Measurements from ENCODE around the gene LRR1.
"Not testable (repeated sequence)": the region's sequence is repeated elsewhere in the genome, so short reads cannot be mapped to it uniquely, and the experiment has no call there.

Gene LRR1, protein sequence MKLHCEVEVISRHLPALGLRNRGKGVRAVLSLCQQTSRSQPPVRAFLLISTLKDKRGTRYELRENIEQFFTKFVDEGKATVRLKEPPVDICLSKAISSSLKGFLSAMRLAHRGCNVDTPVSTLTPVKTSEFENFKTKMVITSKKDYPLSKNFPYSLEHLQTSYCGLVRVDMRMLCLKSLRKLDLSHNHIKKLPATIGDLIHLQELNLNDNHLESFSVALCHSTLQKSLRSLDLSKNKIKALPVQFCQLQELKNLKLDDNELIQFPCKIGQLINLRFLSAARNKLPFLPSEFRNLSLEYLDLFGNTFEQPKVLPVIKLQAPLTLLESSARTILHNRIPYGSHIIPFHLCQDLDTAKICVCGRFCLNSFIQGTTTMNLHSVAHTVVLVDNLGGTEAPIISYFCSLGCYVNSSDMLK

DNA sequence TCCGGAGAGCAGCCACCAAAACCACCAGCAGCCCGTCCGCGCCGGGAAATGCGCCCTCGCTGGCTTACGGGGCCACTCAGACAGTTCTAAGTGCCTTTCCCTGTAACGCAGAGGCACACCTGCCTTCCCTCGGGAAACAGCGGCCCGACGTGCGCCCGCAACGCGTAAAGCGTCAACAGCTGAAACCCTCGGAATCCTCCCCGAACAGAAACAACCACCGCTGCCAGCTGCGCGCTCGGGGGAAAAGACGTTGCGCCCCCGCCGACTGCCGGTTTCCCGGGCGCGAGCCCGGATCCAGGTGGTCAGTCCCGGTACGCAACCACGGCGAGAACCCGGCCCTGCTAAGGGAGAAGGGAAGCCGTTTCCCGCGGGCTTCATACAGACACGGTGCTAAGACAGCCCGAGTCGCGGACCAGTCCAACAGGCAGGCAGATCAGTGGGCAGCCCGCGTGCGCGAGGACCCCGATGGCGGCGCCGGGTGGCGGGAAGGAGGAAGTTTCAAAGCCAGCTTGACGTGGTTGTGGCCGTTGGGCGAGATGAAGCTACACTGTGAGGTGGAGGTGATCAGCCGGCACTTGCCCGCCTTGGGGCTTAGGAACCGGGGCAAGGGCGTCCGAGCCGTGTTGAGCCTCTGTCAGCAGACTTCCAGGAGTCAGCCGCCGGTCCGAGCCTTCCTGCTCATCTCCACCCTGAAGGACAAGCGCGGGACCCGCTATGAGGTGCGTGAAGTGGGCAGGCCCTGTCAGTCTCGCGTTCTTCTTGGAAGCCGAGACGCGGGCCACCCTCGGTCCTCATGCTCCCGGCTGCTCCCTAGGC is at the start of gene LRR1:
Gene LRR1, plus strand, starts transcription at position 456 of the 816 bp plus-strand sequence. Its CDS starts 81 bp downstream, at position 537.
- peak; percentile 81 for DNase-seq

DNA sequence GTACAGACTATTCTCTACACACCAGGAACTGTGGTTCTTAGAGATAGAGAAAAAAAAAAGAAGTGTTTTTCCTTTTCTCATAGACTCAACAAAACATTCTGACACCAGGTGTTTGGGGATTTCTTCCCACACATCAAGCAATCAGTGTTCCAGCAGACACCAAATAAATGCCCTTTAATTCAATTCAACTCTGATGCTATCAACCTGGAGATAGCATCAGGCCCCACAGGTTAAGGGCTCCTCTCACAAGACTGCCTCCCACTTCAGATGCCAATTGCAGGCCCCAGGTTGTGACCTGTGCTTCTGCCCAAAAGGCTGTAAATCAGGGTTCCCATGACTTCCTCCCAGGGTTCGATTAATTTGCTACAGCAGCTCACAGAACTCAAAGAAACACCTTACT is 49.3 kb upstream of the LRR1 start:
- no peak for DNase-seq

DNA sequence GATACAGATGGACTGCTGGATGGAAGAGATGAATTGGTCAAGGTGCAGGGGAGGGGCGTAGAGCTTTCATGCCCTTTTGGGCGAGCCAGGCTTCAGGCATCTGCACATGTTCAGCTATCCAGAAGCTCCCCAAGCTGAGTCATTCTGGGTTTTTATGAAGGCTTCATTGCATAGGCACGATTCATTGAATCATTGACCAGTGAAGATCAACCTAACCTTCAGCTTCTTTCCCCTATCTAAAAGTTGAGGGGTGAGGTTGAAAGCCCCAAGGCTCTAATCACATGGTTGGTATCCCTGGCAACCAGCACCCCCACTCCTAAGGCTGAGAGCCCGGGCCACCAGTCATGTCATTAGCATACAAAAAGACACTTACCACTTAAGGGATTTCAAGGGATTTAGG is 48.9 kb upstream of the LRR1 start:
- DNase-seq, result no peak

DNA sequence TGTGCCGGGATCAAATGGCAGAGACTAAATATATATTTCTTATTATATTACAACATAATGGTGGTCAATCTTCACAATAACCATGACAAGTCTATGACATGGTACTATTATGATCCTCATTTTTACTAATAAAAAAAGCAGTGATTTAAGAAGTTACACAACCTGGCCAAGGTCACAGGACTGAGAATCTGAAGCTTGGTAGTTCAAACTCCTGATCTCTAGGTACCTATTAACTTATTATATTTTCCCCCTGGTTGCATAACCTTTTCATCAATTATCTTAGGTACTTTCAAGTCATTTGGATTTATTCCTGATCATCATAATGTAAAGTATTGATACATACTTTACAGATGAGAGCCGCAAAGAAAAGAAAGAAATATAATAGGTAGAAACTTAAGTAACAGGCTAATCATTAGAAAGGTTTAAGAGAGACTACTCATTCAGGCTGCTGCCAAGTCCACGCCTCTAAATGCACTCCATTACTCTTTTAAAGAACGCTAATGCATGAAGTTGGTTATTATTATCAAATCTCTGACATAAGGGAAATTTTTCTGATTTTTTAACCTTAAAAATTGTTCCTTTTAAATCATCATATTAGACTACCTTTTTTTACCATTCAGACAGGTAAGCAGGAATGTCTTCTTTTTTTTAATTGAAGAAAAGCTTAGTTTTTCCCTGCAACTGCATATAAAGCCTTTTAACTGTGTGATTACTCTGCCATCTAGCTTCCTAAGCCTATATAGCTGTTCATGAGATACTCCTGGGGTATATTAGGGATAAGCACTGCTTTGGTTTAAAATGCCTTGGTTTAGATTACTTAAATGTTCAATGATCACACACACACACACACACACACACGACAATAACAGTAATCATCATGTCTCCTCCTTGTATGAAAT is 48.2 kb upstream of the LRR1 start:
- DNase-seq, result no peak

DNA sequence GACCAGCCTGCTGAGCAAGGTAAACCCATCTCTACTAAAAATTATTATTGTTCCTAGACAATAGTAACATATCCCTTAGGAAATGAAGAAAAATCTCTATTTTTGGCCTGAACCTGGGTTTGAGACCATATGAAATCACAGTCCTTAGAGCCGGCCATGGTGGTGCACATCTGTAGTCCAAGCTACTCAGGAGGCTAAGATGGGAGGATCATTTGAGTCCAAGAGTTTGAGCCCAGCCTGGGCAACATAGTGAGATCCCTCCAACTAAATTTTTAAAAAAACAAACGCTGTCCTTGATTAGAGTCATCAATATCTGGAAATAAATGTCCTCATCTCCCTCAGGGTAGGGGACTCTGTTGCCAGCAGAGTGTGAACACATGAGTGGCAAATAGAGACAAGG is 47.2 kb upstream of the LRR1 start:
- no peak for DNase-seq

DNA sequence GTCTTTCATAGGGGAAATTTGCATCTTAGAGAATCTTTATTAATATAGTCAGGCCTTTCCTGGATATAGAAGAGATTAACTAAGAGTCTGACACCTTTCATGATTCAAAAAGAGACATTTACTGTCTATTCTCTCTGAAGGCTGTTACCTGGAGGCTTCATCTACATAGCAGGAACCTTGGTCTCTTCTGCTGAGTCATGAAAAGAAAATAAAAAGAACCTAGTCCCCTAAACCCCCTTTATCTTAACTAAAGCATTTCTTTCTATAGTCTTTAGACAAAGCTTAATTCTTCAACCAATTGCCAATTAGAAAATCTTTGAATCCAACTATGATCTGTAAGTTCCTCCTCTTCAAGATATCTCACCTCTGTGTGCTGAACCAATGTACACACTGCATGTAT is 45.6 kb upstream of the LRR1 start:
- no peak for DNase-seq

DNA sequence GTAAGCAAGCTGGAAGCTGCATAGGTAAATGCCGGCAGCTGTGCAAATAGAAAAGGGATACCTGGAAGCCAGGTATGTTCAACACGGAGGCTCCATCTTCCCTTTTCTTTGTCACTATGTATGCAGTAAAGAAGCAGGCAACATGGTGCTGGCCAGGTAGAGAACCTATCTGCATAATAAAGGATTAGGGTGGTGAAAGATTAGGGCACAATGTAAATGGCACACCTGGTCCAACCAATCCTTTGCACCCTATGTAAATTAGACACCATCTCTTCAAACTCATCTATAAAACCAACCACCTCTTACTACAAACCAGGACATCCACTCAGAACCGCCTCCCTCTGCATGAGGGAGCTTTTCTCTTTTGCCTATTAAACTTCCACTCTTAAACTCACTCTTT is 44.8 kb upstream of the LRR1 start:
- no peak for DNase-seq

DNA sequence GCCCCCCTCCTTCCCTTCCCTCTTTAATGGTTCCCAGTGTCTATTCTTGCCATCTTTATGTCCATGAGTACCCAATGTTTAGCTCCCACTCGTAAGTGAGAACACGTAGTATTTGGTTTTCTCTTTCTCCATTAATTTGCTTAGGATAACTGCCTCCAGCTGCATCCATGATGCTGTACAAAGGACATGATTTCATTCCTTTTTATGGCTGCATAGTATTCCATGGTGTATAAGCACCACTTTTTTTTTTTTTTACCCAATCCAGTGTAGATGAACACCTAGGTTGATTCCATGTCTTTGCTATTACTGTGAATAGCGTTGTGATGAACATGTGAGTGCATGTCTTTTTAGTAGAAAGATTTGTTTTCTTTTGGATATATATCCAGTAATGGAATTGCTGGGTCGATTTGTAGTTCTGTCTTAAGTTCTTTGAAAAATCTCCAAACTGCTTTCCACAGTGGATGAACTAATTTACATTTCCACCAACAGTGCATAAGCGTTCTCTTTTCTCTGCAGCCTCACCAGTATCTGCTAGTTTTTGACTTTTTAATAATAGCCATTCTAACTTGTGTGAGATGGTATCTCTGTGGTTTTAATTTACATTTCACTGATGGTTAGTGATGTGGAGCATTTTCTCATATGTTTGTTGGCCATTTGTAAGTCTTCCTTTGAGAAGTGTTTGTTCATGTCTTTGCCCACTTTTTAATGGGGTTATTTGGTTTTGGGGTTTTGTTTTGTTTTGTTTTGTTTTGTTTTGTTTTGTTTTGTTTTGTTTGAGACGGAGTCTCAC is 38.6 kb upstream of the LRR1 start:
- no peak for DNase-seq

DNA sequence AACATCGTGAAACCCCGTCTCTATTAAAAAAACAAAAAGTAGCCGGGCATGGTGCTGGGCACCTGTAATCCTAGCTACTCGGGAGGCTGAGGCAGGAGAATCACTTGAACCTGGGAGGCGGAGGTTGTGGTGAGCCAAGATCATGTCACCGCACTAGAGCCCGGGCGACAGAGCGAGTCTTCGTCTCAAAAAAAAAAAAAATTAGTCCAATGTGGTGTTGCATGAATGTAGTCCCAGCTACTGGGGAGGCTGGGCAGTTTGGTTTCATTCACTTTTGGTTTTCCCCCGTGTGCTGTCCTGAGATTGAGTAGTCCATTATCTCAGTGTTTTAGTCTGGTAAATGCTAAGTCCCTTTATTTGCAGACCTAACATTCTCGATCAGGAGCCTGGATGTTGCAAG is 32.0 kb upstream of the LRR1 start:
- DNase-seq, result no peak

DNA sequence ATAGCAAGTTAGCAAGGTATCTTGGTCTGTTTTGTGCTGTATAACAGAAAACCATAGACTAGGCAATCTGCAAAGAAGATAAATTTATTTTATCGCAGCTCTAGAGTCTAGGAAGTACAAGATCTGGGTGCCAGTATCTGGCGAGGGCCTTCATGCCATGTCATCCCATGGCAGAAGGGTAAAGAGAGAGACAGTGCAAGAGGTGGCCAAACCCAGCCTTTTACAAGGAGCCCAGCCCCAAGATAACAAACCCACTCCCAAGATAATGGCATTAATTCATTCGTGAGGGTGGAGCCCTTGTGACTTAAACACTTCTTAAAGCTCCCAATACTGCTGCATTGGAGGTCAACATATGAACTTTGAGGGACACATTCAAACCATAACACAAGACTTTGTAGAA is 29.5 kb upstream of the LRR1 start:
- no peak for DNase-seq

DNA sequence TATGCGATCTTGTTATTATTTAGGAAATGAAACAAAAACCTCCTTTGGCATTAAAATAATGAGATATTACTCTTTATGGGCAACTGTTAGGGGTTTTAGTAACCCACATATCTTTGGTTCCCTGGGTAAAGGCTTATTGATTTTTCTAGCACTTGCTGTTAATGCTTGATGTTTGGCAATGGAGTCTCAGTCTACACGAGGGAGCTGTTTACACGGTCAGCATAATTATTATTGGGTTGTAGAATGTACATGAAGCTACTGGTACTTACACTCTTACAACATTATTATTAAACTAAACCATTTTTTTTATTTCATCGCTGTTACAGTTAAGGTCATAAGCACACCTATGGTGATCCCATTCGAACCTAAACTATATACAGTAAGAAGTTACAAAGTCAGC is 24.7 kb upstream of the LRR1 start:
- DNase-seq, result no peak

DNA sequence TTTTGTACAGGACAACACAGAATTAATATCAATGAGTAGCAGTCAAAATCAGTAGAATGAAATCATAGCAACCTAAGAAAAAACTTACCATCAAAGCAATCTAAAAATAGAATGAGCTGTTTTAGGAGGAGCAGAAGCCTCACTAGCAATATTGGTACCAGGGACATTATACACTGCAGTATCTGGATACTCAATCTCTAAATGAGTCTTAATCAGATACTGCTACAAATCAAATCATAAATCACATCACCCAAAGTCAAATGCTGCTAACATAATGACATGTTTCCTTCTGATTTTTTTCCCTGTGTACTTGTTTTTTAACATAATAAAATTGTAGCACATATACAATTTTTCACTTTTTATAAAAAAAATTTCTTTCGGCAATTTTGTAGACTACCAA is 20.6 kb upstream of the LRR1 start:
- no peak for DNase-seq

DNA sequence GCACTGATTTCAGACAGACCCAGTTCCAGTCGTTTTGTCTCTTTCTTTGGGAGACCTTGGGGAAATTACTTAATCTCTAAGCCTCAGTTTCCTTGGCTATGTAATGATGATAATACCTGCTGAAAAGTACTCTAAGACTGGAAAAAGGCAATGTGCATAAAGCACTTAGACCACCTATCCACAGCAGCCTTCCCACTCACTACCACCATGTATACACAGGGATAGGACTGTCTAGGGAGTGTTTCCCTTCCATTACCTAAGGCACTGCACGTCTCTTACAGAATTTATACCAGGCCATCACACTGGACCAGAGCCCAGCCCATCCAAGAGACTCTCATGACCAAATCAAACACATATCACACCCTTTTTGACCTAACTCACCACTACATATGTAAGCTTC is 18.9 kb upstream of the LRR1 start:
- DNase-seq, result no peak

DNA sequence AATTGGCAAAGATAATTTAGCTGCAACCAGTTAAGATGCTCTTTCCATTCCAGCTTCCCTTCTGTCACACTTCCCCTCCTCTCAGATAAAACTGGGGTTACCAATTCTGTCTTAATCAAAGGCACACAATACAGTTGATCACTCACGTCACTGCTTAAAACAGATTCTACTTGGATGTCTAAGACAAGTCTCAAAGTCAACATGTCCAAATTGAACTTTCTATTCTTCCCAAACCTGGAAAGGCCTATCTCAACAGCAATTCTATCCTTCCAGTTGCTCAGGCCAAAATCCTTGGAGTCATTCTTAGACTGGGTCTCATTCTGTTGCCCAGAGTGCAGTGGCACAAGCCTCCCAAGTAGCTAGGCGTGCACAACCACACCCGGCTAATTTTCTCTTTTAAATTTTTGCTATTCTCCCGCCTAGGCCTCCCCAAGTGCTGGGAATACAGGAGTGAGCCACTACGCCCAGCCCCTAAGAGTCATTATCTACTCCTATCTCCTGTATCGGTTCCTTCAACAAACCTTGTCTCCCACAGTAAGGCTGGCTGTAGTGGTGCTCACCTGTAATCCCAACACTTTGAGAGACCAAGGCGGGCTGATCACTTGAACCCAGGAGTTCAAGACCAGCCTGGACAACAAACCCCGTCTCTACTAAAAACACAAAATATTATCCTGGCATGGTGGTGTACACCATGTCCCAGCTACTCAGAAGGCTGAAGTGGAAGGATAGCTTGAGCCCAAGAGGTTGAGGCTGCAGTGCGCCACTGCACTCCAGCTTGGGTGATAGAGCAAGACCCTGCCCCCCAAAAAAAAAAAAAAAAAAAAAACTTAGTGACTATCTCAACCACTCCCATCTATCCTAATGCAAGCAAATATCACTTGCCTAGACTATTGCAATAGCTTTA is 17.3 kb upstream of the LRR1 start:
- DNase-seq, result no peak

DNA sequence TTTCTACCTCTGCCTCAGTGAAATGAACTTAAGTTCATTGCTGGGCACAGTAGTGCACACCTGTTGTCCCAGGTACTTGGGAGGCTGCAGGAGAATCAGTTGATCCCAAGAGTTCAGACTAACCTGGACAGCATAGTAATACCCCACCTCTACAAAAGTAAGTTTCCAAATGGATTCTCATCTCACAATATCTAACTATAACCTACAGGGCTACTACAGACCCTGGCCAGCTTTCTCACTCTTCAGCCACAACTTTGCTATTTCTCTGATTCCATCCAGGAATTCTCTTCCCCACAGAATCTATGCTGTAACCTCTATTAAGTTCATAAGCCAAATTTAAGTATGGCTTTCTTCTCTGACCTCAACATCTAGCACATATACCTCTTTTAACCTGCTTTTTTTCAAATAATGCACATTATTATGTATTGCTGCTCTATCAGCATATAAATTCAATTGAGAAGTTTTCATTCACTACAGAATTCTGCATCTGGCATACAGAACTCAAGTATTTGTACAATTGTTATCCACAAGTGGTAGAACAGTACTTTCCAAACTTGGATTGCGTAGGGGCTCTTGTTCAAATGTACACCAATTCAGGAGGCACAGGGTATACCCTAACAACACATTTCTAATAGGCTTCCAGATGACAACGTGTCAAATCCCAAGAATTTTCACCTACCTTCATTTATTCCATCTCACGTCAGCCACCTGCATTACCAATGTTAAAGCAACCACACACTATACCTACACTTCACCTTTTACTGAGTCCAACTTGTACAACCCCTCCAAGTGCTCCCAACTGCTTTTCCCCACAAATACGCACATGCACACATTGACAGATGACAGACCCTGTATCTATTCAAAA is 16.4 kb upstream of the LRR1 start:
- no peak for DNase-seq

DNA sequence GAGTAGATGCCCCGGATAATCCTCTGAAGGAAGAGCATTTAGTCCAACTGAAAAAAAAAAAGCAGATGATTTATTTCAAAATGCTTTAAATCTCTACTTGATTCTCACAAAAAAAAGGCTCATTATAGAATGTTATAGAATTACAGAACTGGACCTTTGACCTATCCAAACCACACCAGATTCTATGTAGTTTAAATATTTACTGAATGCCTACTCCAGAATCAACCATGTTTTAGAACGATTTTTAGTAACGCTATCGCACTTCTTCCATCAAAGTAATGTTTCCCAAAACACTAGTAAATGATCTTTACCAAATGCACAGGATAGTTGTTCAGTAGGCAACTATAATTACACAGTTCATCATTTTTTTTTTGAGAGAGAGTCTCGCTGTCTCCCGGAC is 15.1 kb upstream of the LRR1 start:
- DNase-seq, result no peak

DNA sequence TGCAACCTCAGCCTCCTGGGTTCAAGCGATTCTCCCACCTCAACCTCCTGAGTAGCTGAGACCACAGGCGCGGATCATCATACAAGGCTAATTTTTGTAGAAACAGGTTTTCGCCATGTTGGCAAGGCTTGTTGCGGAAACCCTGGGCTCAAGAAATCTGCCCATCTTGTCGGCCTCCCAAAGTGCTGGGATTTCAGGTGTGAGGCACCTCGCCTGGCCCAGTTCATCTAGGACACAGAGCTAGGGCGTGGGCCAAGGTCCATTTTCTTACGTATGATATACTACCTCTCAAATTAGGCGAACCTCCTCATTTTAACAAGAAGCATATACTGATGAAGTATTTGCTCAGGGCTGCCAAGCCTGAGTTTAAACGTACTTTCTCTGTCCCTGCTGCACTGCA is 14.7 kb upstream of the LRR1 start:
- DNase-seq, result no peak

DNA sequence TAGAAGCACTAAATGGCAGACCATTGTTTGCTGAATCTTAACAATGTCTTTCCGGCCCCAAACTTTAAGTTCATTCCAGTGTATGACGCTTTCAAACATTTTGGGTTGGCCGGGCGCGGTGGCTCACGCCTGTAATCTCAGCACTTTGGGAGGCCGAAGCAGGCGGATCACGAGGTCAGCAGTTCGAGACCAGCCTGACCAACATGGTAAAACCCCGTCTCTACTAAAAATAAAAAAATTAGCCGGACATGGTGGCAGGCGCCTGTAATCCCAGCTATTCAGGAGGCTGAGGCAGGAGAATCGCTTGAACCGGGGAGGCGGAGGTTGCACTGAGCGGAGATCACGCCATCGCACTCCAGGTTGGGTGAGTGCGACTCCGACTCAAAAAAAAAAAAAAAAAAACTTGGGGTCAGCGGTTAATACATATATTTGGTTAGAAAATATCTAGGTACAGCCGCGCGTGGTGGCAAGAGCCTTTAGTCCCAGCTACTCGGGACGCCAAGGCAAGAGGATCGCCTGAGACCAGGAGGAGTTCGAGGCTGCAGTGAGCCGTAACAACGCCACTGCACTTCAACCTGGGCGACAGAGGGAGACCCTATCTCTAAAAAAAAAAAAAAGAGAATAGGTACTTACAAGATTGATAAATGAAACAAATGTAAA is 13.6 kb upstream of the LRR1 start:
- not testable (repeated sequence) for DNase-seq

DNA sequence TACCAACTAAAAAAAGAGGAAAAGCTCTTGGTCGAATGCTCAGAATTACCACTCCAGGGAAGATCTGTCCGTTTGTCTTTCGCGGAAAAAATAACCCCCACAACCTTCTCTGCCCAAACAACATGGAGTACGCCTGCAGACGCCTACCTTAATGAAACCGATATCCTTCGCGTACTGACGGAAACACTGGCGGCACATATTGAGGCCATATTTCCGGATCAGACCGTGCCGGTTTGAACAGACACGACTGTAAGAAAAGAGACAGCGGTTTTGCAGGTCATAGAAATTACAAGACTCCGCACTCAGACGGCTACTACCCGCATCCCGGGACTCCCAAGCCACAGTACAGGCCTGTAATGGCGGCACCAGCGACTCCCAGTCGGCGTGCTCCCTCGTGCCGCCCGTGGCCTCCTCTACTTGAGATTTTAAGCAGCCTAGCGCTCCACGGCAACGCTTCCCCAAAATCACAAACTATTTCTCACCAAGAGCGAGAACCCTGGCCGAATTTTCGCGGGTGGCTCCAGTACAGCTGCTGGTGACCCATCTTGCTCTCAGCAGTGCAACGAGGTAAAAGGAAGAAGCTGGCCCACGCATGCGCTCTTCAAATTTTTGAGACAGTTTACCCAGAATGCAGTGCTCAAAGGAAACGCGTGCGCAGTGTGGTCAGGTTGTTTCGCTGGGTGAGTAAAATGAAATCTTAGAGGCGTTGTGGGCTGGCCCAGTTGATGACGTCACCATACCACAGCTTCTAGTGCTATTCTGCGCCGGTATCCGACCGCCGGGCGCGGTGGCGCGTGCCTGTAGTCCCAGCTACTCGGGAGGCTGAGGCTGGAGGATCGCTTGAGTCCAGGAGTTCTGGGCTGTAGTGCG is 12.7 kb upstream of the LRR1 start, which contains the start of gene RPS29:
Gene RPS29, minus strand, starts transcription at position 578 of the 870 bp plus-strand sequence. Its CDS starts 34 bp downstream, at position 544.
- peak; percentile 98 for DNase-seq

Measured in GDM1 (cell line).